SK-N-SH treated with all-trans-retinoic acid at 6 μM for 48 hours (cell line): ENCODE data around the gene BRD7.

Source experiments
- ARNTL ChIP-seq: fragments of 450-650 bp; formaldehyde crosslinking; IDR thresholded peaks from 2 replicates; pipeline ENCODE4 v1.5.0; 2020; ENCODE audit warnings: low read depth, mild to moderate bottlenecking, moderate library complexity, borderline replicate concordance
- CREB5 ChIP-seq: fragments of 250-450 bp; sonication (Bioruptor Pico); IDR thresholded peaks from 2 replicates; pipeline ENCODE4 v1.5.1; 2020; ENCODE audit warnings: low read depth, mild to moderate bottlenecking, moderate library complexity
- PATZ1 ChIP-seq: fragments of 250-450 bp; sonication (Bioruptor Pico); IDR thresholded peaks from 2 replicates; pipeline ENCODE4 v1.8.0; 2020; ENCODE audit warnings: mild to moderate bottlenecking, moderate library complexity, borderline replicate concordance
- POU6F1 ChIP-seq: fragments of 250-450 bp; sonication (Bioruptor Pico); IDR thresholded peaks from 2 replicates; pipeline ENCODE4 v1.8.0; 2021; ENCODE audit warnings: low read depth, mild to moderate bottlenecking, moderate library complexity, borderline replicate concordance
- RARB ChIP-seq: fragments of 250-450 bp; sonication (Bioruptor Pico); IDR thresholded peaks from 2 replicates; pipeline ENCODE4 v1.8.0; 2021; ENCODE audit warnings: mild to moderate bottlenecking, moderate library complexity
- ZC3H10 ChIP-seq: fragments of 250-450 bp; sonication (Bioruptor Pico); IDR thresholded peaks from 2 replicates; pipeline ENCODE4 v1.5.1; 2021; ENCODE audit warnings: mild to moderate bottlenecking, moderate library complexity

GRCh38 chr16:50407351-50407750 lies 38.6 kb upstream of the BRD7 start:
- no peak for TF ChIP-seq RARB (CRISPR knock-in tag)
- no peak for TF ChIP-seq PATZ1 (CRISPR knock-in tag)
- no peak for TF ChIP-seq ARNTL (CRISPR knock-in tag)
- TF ChIP-seq ZC3H10 (CRISPR knock-in tag), result no peak
- no peak for TF ChIP-seq POU6F1 (CRISPR knock-in tag)
- TF ChIP-seq CREB5 (CRISPR knock-in tag), result no peak
